Tibial nerve (tissue), 4 donors: ENCODE data around the gene LRRC41. TPM values are rescaled to one million over a fixed set of nuclear protein-coding genes. Genes with fewer than 3 reads are reported as not detected.
"Not testable (repeated sequence)": the region's sequence is repeated elsewhere in the genome, so short reads cannot be mapped to it uniquely, and the experiment has no call there.

ENCODE experiments used
- DNase-seq, 2 donors: peaks; one replicate each; pipeline ENCODE4 v3.0.0-alpha.2; 2019; ENCODE audit warnings: low spot score in 2 of 2
- H3K27ac ChIP-seq, 4 donors: fragments of 200-600 bp; sonication (generic) in 3 of 4; one replicate each; pipeline ENCODE4 v1.5.1; 2017 to 2019; ENCODE audit warnings: mild to moderate bottlenecking in 1 of 4
- H3K27me3 ChIP-seq, 2 donors: fragments of 200-600 bp; sonication (generic) in 1 of 2; one replicate each; pipeline versions ENCODE4 v1.5.1 to v1.6.0; 2017 to 2019
- H3K36me3 ChIP-seq, 3 donors: fragments of 200-600 bp; sonication (generic); one replicate each; pipeline ENCODE4 v1.5.1; 2018 to 2019
- H3K4me1 ChIP-seq, 4 donors: fragments of 200-600 bp; sonication (generic) in 3 of 4; one replicate each; pipeline ENCODE4 v1.5.1; 2017 to 2019
- H3K4me3 ChIP-seq, 4 donors: fragments of 200-600 bp; sonication (generic) in 3 of 4; one replicate each; pipeline ENCODE4 v1.5.1; 2017 to 2019; ENCODE audit warnings: mild to moderate bottlenecking in 1 of 4, moderate library complexity in 1 of 4
- H3K9me3 ChIP-seq, 4 donors: fragments of 200-600 bp; sonication (generic) in 3 of 4; one replicate each; pipeline ENCODE4 v1.5.1; 2017 to 2019
- CTCF ChIP-seq, 5 experiments: fragments of 200-600 bp in 3 of 5; fragments of 450-650 bp in 2 of 5; sonication (generic) in 3 of 5; IDR thresholded peaks; one replicate each; pipeline ENCODE4 v1.5.1; 2016 to 2019; ENCODE audit warnings: antibody characterized with exemption in 5 of 5, mild to moderate bottlenecking in 3 of 5, moderate library complexity in 2 of 5
- EP300 ChIP-seq, 2 donors: sonication (generic); formaldehyde crosslinking; IDR thresholded peaks; one replicate each; pipeline ENCODE4 v1.6.1; 2017; ENCODE audit warnings: antibody characterized with exemption in 2 of 2, mild to moderate bottlenecking in 1 of 2
- POLR2A ChIP-seq, 2 donors: fragments of 450-650 bp; IDR thresholded peaks; one replicate each; pipeline ENCODE4 v1.6.1; 2017; ENCODE audit warnings: antibody characterized with exemption in 2 of 2, mild to moderate bottlenecking in 2 of 2, moderate library complexity in 2 of 2
- WGBS, 2 donors: methylation state at CpG; one replicate each; pipeline ENCODE4 v1.1.5; 2018; 5-methylcytosine and 5-hydroxymethylcytosine counted together
- total RNA-seq, 4 donors: library from RNA; depleted of rRNA; stranded (reverse); fragments of >200 nt; gene quantifications; one replicate each; pipeline ENCODE4 v1.1.0, GENCODE V29; 2016

The LRRC41 gene
- total RNA-seq, 4 donors from 2014 or later, result 80.4 to 83.9 (median 83.2) TPM

GRCh38 chr1:46319960-46320914 is 16.8 kb upstream of the LRRC41 start:
- H3K36me3 ChIP-seq, result peaks cover 0 to 28% (median 0%) of the 10 kb centered on the region in 3 donors
- WGBS, 2 donors, result 72 to 73% methylated on average over 13 of the region's 13 CpGs
- H3K27ac ChIP-seq, H3K4me3 ChIP-seq, H3K4me1 ChIP-seq, H3K9me3 ChIP-seq, H3K27me3 ChIP-seq, DNase-seq: not testable (repeated sequence)

GRCh38 chr1:46319301-46319700 is 15.9 kb upstream of the LRRC41 start:
- H3K9me3 ChIP-seq, H3K27ac ChIP-seq, H3K27me3 ChIP-seq, H3K4me1 ChIP-seq, H3K4me3 ChIP-seq, DNase-seq: not testable (repeated sequence)
- WGBS, 2 donors, result 91 to 96% methylated on average over 6 of the region's 6 CpGs
- peaks cover 0 to 37% (median 2%) of the 10 kb centered on the region in 3 donors for H3K36me3 ChIP-seq

- DNase-seq, result no peak
- Histone ChIP-seq H3K9me3 (no peaks in the 10 kb centered on the region), H3K27ac (no peak overlapping the region), H3K4me1 (no peaks in the 10 kb centered on the region), H3K27me3 (no peaks in the 10 kb centered on the region), H3K36me3 (peaks cover 2 to 57% (median 12%) of the 10 kb centered on the region in 3 donors), H3K4me3 (no peak overlapping the region)
- TF ChIP-seq EP300 (IDR thresholded peaks at IDR 0.05), result no peak
- no peak for TF ChIP-seq POLR2A (IDR thresholded peaks at IDR 0.05)
- TF ChIP-seq CTCF (IDR thresholded peaks at IDR 0.05), result no peak
- 93 to 95% methylated on average over 1 of the region's 1 CpG for WGBS, 2 donors
Measured at GRCh38 chr1:46317323-46317722, 13.9 kb upstream of the LRRC41 start.

- Histone ChIP-seq H3K27ac (no peak overlapping the region), H3K27me3 (no peaks in the 10 kb centered on the region), H3K36me3 (peaks cover 5 to 72% (median 23%) of the 10 kb centered on the region in 3 donors), H3K4me1 (no peaks in the 10 kb centered on the region), H3K9me3 (no peaks in the 10 kb centered on the region), H3K4me3 (no peak overlapping the region)
- 75 to 82% methylated on average over 3 of the region's 3 CpGs for WGBS, 2 donors
- no peak for DNase-seq
- no peak for TF ChIP-seq POLR2A (IDR thresholded peaks at IDR 0.05)
- no peak for TF ChIP-seq EP300 (IDR thresholded peaks at IDR 0.05)
- TF ChIP-seq CTCF (IDR thresholded peaks at IDR 0.05), result no peak
Measured at GRCh38 chr1:46315669-46316403, 12.4 kb upstream of the LRRC41 start.

- Histone ChIP-seq H3K36me3 (peaks cover 5 to 58% (median 32%) of the 10 kb centered on the region in 3 donors), H3K4me3 (no peak overlapping the region), H3K9me3 (no peaks in the 10 kb centered on the region), H3K27ac (no peak overlapping the region), H3K27me3 (no peaks in the 10 kb centered on the region), H3K4me1 (peaks cover 0 to 23% (median under 1%) of the 10 kb centered on the region in 4 donors)
- DNase-seq, result no peak
- WGBS, 2 donors, result 95% methylated on average over 4 of the region's 4 CpGs
- TF ChIP-seq EP300 (IDR thresholded peaks at IDR 0.05) (no peak), CTCF (IDR thresholded peaks at IDR 0.05) (no peak), POLR2A (IDR thresholded peaks at IDR 0.05) (no peak)
Measured at GRCh38 chr1:46310321-46310720, 6.9 kb upstream of the LRRC41 start.
